Fibroblast of mammary gland (primary cell): ENCODE measurements around the gene ENPP7.

Experiments
- DNase-seq: peaks from one replicate; pipeline ENCODE4 v3.0.0-alpha.2; 2010; ENCODE audit warnings: low read depth
- H3K4me3 ChIP-seq: 2 replicates; pipeline ENCODE4 v1.5.1; 2011; ENCODE audit warnings: low read depth, mild to moderate bottlenecking, low read length, moderate library complexity; ENCODE audit not compliant: control insufficient read depth
- TF ChIP-seq, protein P1 (sequence below): conservative IDR thresholded peaks from 2 replicates; pipeline ENCODE4 v1.5.1; 2011; ENCODE audit warnings: low read depth, low read length, inconsistent platforms; ENCODE audit not compliant: control insufficient read depth, insufficient read depth

Gene ENPP7

DNA sequence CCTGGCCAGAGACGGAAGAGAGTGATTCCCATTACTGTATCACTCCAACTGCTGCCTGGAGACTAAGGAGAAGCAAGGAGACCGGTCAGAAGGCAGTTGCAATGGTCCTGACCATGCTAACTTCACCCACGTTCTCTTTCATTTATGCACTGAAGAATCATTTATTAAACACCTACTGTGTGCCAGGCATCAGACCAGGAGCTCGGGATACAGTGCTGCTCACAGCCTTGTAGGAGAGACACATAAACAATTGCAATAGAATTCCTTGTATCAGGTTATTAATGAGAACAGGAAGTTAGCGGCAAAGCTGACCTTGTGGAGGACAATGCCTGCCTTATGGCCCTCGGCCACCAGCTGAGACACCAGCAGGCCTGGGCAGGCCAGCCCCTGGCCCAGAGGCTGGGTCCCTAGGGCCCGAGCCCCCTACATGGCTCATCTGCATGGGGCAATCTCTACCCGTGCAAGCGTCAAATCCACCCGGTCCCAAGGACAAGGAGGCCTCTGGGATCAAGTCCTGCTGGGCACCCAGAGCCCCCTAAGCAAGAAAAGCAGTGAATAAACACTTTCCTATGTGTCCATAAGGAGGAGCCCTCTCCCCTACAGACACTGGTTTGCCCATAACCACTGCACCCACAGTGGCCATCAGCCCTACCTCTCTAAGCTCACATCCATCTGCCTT is 8.6 kb upstream of the ENPP7 start:
- TF ChIP-seq, protein P1, sequence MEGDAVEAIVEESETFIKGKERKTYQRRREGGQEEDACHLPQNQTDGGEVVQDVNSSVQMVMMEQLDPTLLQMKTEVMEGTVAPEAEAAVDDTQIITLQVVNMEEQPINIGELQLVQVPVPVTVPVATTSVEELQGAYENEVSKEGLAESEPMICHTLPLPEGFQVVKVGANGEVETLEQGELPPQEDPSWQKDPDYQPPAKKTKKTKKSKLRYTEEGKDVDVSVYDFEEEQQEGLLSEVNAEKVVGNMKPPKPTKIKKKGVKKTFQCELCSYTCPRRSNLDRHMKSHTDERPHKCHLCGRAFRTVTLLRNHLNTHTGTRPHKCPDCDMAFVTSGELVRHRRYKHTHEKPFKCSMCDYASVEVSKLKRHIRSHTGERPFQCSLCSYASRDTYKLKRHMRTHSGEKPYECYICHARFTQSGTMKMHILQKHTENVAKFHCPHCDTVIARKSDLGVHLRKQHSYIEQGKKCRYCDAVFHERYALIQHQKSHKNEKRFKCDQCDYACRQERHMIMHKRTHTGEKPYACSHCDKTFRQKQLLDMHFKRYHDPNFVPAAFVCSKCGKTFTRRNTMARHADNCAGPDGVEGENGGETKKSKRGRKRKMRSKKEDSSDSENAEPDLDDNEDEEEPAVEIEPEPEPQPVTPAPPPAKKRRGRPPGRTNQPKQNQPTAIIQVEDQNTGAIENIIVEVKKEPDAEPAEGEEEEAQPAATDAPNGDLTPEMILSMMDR, result peak; percentile 12
- no peak overlapping the region for H3K4me3 ChIP-seq
- no peak for DNase-seq

DNA sequence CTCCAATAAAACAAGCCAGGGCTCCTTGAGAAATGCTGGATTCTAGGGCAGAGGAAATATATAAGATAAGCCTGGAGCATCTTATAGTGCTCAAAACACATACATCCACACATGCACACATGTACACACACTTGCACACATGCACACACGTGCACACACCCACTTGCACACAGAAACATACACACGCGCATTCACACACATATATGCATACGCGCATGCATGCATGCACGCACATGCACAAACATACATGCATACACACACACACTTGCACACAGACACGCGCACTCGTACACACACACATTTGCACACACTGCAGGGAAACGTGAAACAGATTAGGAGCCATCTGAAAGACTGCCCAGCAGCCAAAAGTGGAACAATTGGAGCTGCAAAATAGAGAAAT is 8.0 kb upstream of the ENPP7 start:
- H3K4me3 ChIP-seq, result no peak overlapping the region
- no peak for DNase-seq
- TF ChIP-seq, protein P1, result no peak

- peak overlapping the region; percentile 21 for H3K4me3 ChIP-seq
Observed at GRCh38 chr17:79728169-79728907, 2.4 kb upstream of the ENPP7 start.

DNA sequence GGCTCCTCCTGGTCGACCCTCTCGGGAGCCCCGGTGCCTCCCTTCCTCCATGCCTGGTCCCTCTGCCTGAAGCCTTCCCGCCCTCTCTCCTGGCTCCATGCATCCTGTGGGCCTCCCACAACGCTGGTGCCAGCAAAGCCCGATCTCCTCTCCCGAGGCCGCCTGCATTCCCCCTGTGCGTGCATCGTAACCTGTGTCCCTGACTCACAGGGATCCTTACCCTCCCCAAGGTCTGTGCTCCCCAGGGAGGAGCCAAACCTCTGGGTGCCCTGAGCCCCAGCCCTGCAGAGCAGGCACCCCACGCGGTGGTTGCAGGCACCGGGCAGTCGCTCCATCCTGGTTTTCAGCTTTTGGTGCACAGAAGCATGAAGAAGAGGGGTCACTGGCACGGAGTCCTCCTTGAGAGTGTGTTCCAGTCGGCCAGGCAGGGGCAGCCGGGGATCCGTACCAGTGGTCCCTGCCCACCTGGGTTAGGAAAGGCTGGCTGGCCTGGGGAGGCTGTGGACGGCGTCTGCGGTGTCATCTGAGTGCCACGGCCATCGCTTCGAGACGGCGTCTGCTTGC is 1.8 kb upstream of the ENPP7 start:
- TF ChIP-seq, protein P1, result no peak
- DNase-seq, result no peak
- H3K4me3 ChIP-seq, result no peak overlapping the region

More at GRCh38 chr17:79728169-79728907, 2.4 kb upstream of the ENPP7 start:
- DNase-seq, result peak; percentile 91
- TF ChIP-seq, protein P1, result no peak

GRCh38 chr17:79729761-79730160 is 982 bp upstream of the ENPP7 start:
- TF ChIP-seq, protein P1, result no peak

GRCh38 chr17:79730437-79730768 is 340 bp upstream of the ENPP7 start:
- TF ChIP-seq, protein P1, result no peak
- DNase-seq, result no peak
- H3K4me3 ChIP-seq, result no peak overlapping the region

More at GRCh38 chr17:79729761-79730160, 982 bp upstream of the ENPP7 start:
- no peak for DNase-seq
- no peak overlapping the region for H3K4me3 ChIP-seq
